Measurements from ENCODE around the gene KLK12. TPM values are rescaled to one million over a fixed set of nuclear protein-coding genes. Genes with fewer than 3 reads are reported as not detected.
"Not testable (repeated sequence)": the region's sequence is repeated elsewhere in the genome, so short reads cannot be mapped to it uniquely, and the experiment has no call there.

Gene KLK12
- total RNA-seq, 4 donors from 2014 or later = 0.96 to 2.1 TPM; not detected in 2

DNA sequence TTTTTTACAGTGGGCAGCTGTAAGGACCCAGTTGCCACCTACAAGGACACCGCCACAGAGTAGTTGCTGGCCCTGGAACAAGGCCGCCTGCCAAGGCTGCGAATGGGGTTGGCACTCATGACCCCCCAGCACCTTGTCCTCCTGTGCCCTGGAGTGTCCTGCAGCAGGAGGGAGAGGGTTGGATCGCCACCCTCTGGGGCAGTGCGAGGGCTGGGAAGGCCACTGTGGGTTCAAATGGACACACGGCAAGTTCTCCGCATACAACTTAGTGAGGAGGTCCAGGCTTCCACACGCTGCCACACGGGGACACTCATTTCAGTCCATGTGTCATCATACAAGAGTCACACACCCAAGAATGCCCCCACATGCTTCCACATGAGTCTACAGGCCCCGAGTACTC is 34.4 kb downstream of the KLK12 start:
- no peak for DNase-seq (ENCODE audit: low spot score in 2 of 2)
- 70 to 85% methylated on average over 9 to 10 of the region's 10 CpGs for WGBS, 2 donors
- TF ChIP-seq CTCF (IDR thresholded peaks at IDR 0.05) (no peak), POLR2A (IDR thresholded peaks at IDR 0.05) (no peak)
- no peak overlapping the region for H3K4me3 ChIP-seq (ENCODE audit: low read depth, poor library complexity, severe bottlenecking)
- intact Hi-C loops (cut with DNase I; ENCODE audit: low total_unique reads) = no loop called here

DNA sequence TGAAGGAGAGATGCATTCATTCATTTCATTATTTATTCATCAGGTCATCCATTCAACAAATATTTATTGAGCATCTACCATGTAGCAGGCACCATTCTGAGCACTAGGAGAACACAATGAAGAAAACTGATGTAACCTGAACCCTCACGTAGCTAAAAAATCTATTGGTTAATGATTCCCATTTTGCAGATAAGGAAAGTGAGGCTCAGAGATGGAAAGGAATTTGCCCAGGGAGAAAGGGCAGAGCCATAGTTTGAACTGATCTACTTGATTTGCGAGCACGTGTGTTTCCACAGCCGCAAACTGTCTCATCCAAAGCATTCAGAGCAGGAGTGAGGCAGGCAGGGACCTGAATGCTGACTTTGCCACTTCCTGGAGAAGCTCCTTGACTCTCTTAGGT is 36.1 kb downstream of the KLK12 start:
- 64 to 74% methylated on average over 4 of the region's 4 CpGs for WGBS, 2 donors
- DNase-seq (ENCODE audit: low spot score in 2 of 2) = no peak
- TF ChIP-seq CTCF (IDR thresholded peaks at IDR 0.05) (no peak), POLR2A (IDR thresholded peaks at IDR 0.05) (no peak)
- intact Hi-C loops (cut with DNase I; ENCODE audit: low total_unique reads) = no loop called here
- no peak overlapping the region for H3K4me3 ChIP-seq (ENCODE audit: low read depth, poor library complexity, severe bottlenecking)

DNA sequence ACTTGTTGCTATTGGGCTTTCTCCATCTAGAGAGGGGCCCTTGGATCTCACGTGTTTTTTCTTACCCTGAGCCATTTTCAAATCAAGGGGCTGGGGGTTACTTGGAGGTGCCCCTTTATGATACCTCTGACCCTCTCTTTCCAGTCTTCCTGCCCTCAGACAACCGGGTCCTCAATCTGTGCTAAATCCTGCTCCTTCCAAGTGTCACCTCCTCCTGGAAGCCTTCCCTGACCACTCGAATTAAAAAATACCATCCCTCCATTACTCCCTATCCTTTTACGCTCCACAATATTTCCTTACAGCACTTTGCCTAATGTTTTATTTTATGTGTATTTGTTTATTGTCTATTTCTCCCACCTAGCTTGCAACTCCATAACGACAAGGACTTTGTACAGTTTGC is 36.7 kb downstream of the KLK12 start:
- no peak for DNase-seq (ENCODE audit: low spot score in 2 of 2)
- intact Hi-C loops (cut with DNase I; ENCODE audit: low total_unique reads) = no loop called here
- WGBS, 2 donors = 71 to 75% methylated on average over 5 of the region's 5 CpGs
- H3K4me3 ChIP-seq (ENCODE audit: low read depth, poor library complexity, severe bottlenecking) = no peak overlapping the region
- TF ChIP-seq POLR2A (IDR thresholded peaks at IDR 0.05) (no peak), CTCF (IDR thresholded peaks at IDR 0.05) (no peak)

GRCh38 chr19:50994129-50994528 is 40.7 kb downstream of the KLK12 start:
- 61 to 89% methylated on average over 2 of the region's 2 CpGs for WGBS, 2 donors
- intact Hi-C loops (cut with DNase I; ENCODE audit: low total_unique reads) = no loop called here
- no peak overlapping the region for H3K4me3 ChIP-seq (ENCODE audit: low read depth, poor library complexity, severe bottlenecking)
- no peak for DNase-seq (ENCODE audit: low spot score in 2 of 2)
- TF ChIP-seq CTCF (IDR thresholded peaks at IDR 0.05) = no peak
- no peak for TF ChIP-seq POLR2A (IDR thresholded peaks at IDR 0.05)

DNA sequence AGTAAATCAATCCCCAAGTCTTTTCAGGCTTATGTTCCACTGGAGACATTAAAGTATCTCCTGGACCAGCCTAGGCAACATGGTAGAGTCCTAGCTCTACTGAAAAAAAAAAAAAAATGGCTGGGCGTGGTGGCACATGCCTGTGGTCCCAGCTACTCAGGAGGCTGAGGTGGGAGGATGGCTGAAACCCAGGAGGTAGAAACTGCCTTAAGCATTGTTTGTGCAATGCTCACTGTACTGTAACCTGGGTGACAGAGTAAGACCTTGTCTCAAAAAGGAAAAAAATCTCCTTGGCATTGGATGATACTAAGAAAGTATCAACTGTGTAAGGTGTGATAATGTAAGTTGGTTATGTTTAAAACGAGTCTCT is 42.2 kb downstream of the KLK12 start:
- intact Hi-C loops (cut with DNase I; ENCODE audit: low total_unique reads) = no loop called here
- TF ChIP-seq CTCF (IDR thresholded peaks at IDR 0.05) = no peak
- no peak for TF ChIP-seq POLR2A (IDR thresholded peaks at IDR 0.05)

GRCh38 chr19:50984416-50984815 is 50.4 kb downstream of the KLK12 start:
- 80 to 85% methylated on average over 14 of the region's 14 CpGs for WGBS, 2 donors
- intact Hi-C loops (cut with DNase I; ENCODE audit: low total_unique reads); DNase-seq (ENCODE audit: low spot score in 2 of 2); H3K4me3 ChIP-seq (ENCODE audit: low read depth, poor library complexity, severe bottlenecking): not testable (repeated sequence)

More for the DNA sequence above, 42.2 kb downstream of the KLK12 start:
- WGBS, 2 donors = 39 to 45% methylated on average over 2 of the region's 2 CpGs
- H3K4me3 ChIP-seq (ENCODE audit: low read depth, poor library complexity, severe bottlenecking) = no peak overlapping the region
- no peak for DNase-seq (ENCODE audit: low spot score in 2 of 2)
